Heart left ventricle (tissue), 16 donors: ENCODE measurements around the gene TAF1D. TPM values are rescaled to one million over a fixed set of nuclear protein-coding genes. Genes with fewer than 3 reads are reported as not detected.

Source experiments
- ATAC-seq, 4 donors: fragments of 200-7000 bp; cut with Tn5 transposase; one replicate each; pipeline ENCODE4 v1.9.1; 2020 to 2022; ENCODE audit warnings: moderate library complexity in 4 of 4, mild to moderate bottlenecking in 3 of 4, moderate number of reproducible peaks in 1 of 4
- DNase-seq, 5 donors: peaks; one replicate each; pipeline ENCODE4 v3.0.0-alpha.2; 2020
- H3K27ac ChIP-seq, 12 donors: fragments of 200-600 bp; sonication (generic) in 4 of 12; one replicate each; pipeline versions ENCODE4 v1.5.0 to v1.8.0; 2016 to 2022; ENCODE audit warnings: mild to moderate bottlenecking in 2 of 12
- H3K27me3 ChIP-seq, 9 donors: fragments of 200-600 bp; sonication (generic) in 2 of 9; one replicate each; pipeline versions ENCODE4 v1.5.1 to v1.8.0; 2016 to 2022; ENCODE audit warnings: mild to moderate bottlenecking in 3 of 9
- H3K36me3 ChIP-seq, 9 donors: fragments of 200-600 bp; sonication (generic) in 2 of 9; one replicate each; pipeline versions ENCODE4 v1.5.0 to v1.8.0; 2018 to 2022; ENCODE audit warnings: mild to moderate bottlenecking in 2 of 9
- H3K4me1 ChIP-seq, 12 donors: fragments of 200-600 bp; sonication (generic) in 4 of 12; one replicate each; pipeline versions ENCODE4 v1.5.0 to v1.8.0; 2016 to 2022; ENCODE audit warnings: mild to moderate bottlenecking in 3 of 12
- H3K4me3 ChIP-seq, 12 donors: fragments of 200-600 bp; sonication (generic) in 4 of 12; one replicate each; pipeline versions ENCODE4 v1.5.0 to v1.8.0; 2017 to 2022; ENCODE audit warnings: mild to moderate bottlenecking in 9 of 12, moderate library complexity in 4 of 12
- H3K9me3 ChIP-seq, 12 donors: fragments of 200-600 bp; sonication (generic) in 4 of 12; one replicate each; pipeline versions ENCODE4 v1.5.0 to v1.8.0; 2016 to 2022; ENCODE audit warnings: mild to moderate bottlenecking in 1 of 12
- POLR2A ChIP-seq, 2 donors: fragments of 450-650 bp; IDR thresholded peaks; one replicate each; pipeline ENCODE4 v1.6.1; 2017; ENCODE audit warnings: antibody characterized with exemption in 2 of 2, mild to moderate bottlenecking in 2 of 2, moderate library complexity in 2 of 2
- WGBS, 4 donors: extraction: QIAGEN DNeasy Blood & Tissue Kit in 2 of 4; methylation state at CpG; one replicate each; pipeline versions ENCODE4 v1.1.5 to v1.1.7; 2013 to 2018; 5-methylcytosine and 5-hydroxymethylcytosine counted together
- intact Hi-C, 10 donors: fragments of 100-400 bp; cut with DNase I; formaldehyde crosslinking; loops; one replicate each; pipeline versions ENCODE4 v1.11.1 to v1.14.2; 2022
- polyA plus RNA-seq, 2 donors: library from polyadenylated mRNA; stranded (reverse); fragments of 200-250 nt; gene quantifications; one replicate each; pipeline ENCODE4 v1.2.3, GENCODE V29; 2013
- total RNA-seq, 9 donors: library from RNA; depleted of rRNA in 2 of 9; stranded (reverse); fragments of >200 nt in 2 of 9; fragmentation: NEBNext Ultra II Directional in 3 of 9; extraction: Animal tissue kit (Norgen Biotek cat#: 25700) in 3 of 9; gene quantifications; one replicate each; pipeline versions ENCODE4 v1.1.0 to v1.2.4, GENCODE V29; 2016 to 2023
- TF ChIP-seq, protein P1 (sequence below), 12 donors: fragments of 200-600 bp; sonication (generic) in 4 of 12; IDR thresholded peaks; one replicate each; pipeline versions ENCODE4 v1.5.0 to v1.8.0; 2018 to 2022; ENCODE audit warnings: antibody characterized with exemption in 12 of 12, mild to moderate bottlenecking in 5 of 12
- donor health status: ischemic (EF 13 %, LVEDD 7.1; RV severe dilation, severe dysfunction).
- donor health status: healthy with polysubstance abuse.
- donor health status: DM: no; HTN: yes; CAD: no.
- donor health status: DM: no; HTN: no; CAD: no.
- donor health status: ischemic (EF 25% LVEDD 6.9; RV normal size, moderate dysfunction).
- donor health status: ischemic (EF 25% LVEDD 5.7; RV mildly dilated, moderate dysfunction).
- donor health status: healthy.
- donor health status: DM: yes; HTN: yes; CAD: no.
- donor health status: ischemic (EF 35%, LVEDD 5.7; RV mildly dilated, moderate dysfunction).
- donor health status: nonischemic (EF 11% LVEDD 7.7; RV severe dilation, severe dysfunction).
- donor health status: DM: yes; HTN: yes; CAD: no.
- donor health status: PGD.
- donor health status: ischemic (EF 29% LVEDD 5.4; RV normal size, mild dysfunction).
- donor health status: nonischemic (EF 23%, LVEDD 6.1; RV moderate dilation, normal function).

The TAF1D gene
- total and polyA plus RNA-seq, 11 donors = 17.0 to 57.6 (median 36.8) TPM

- H3K36me3 ChIP-seq = peaks cover 0 to 75% (median 44%) of the 10 kb centered on the region in 9 donors
Measured at GRCh38 chr11:93710239-93710638, 31.1 kb downstream of the TAF1D start.

DNA sequence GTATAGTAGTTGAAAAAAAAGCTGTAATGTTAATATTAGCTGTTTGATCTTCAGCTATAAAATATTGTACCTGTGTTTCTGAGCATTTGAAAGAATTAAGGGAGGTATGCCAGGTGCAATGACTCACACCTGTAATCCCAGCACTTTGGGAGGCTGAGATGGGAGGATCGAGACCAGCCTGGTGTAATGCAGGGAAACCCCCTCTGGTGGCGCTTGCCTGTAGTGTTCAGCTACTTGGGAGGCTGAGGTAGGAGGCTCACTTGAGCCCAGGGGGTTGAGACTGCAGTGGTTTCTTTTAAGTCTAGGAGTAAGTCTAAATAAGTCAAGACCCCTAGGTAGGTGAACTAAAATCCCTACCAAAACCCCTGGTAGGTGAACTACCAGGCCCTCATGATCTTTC lies 37.1 kb downstream of the TAF1D start:
- DNase-seq (no peak), ATAC-seq (no peak)
- peaks cover 0 to 12% (median 0%) of the 10 kb centered on the region in 12 donors for H3K4me1 ChIP-seq
- H3K27me3 ChIP-seq = no peaks in the 10 kb centered on the region
- 95 to 100% (median 99%) methylated on average over 2 of the region's 2 CpGs for WGBS, 4 donors
- no peak overlapping the region for H3K4me3 ChIP-seq
- peaks cover 0 to 95% (median 72%) of the 10 kb centered on the region in 9 donors for H3K36me3 ChIP-seq
- no peak overlapping the region for H3K27ac ChIP-seq
- intact Hi-C loops = no loop called here
- TF ChIP-seq, protein P1, sequence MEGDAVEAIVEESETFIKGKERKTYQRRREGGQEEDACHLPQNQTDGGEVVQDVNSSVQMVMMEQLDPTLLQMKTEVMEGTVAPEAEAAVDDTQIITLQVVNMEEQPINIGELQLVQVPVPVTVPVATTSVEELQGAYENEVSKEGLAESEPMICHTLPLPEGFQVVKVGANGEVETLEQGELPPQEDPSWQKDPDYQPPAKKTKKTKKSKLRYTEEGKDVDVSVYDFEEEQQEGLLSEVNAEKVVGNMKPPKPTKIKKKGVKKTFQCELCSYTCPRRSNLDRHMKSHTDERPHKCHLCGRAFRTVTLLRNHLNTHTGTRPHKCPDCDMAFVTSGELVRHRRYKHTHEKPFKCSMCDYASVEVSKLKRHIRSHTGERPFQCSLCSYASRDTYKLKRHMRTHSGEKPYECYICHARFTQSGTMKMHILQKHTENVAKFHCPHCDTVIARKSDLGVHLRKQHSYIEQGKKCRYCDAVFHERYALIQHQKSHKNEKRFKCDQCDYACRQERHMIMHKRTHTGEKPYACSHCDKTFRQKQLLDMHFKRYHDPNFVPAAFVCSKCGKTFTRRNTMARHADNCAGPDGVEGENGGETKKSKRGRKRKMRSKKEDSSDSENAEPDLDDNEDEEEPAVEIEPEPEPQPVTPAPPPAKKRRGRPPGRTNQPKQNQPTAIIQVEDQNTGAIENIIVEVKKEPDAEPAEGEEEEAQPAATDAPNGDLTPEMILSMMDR (IDR thresholded peaks at IDR 0.05) = no peak
- TF ChIP-seq POLR2A (IDR thresholded peaks at IDR 0.05) = no peak
- peaks cover 0 to 15% (median 3%) of the 10 kb centered on the region in 12 donors for H3K9me3 ChIP-seq

More at GRCh38 chr11:93710239-93710638, 31.1 kb downstream of the TAF1D start:
- 93 to 100% (median 97%) methylated on average over 1 of the region's 1 CpG for WGBS, 4 donors
- Histone ChIP-seq H3K27ac (no peak overlapping the region), H3K27me3 (no peaks in the 10 kb centered on the region), H3K4me1 (peaks cover 0 to under 1% (median 0%) of the 10 kb centered on the region in 12 donors), H3K9me3 (peaks cover 0 to 38% (median 19%) of the 10 kb centered on the region in 12 donors), H3K4me3 (no peak overlapping the region)
- ATAC-seq (no peak), DNase-seq (no peak)
- intact Hi-C loops = no loop called here
- TF ChIP-seq POLR2A (IDR thresholded peaks at IDR 0.05) = no peak
- TF ChIP-seq, protein P1 (IDR thresholded peaks at IDR 0.05) = no peak

GRCh38 chr11:93700830-93701229 lies 40.5 kb downstream of the TAF1D start:
- intact Hi-C loops = no loop called here
- Histone ChIP-seq H3K27me3 (no peaks in the 10 kb centered on the region), H3K27ac (peak overlapping the region in 9 of 12 donors; percentile 22 to 74 (median 55)), H3K4me3 (no peak overlapping the region), H3K36me3 (peaks cover 0 to 96% (median 75%) of the 10 kb centered on the region in 9 donors), H3K4me1 (peaks cover 0 to 12% (median 0%) of the 10 kb centered on the region in 12 donors), H3K9me3 (no peaks in the 10 kb centered on the region)
- 48 to 68% (median 58%) methylated on average over 3 of the region's 3 CpGs for WGBS, 4 donors
- no peak for TF ChIP-seq POLR2A (IDR thresholded peaks at IDR 0.05)
- TF ChIP-seq, protein P1 (IDR thresholded peaks at IDR 0.05) = no peak
- peak in 1 of 5 donors; percentile 10 for DNase-seq
- peak; percentile 82 to 90 (median 85) for ATAC-seq

- 97 to 98% (median 97%) methylated on average over 4 of the region's 4 CpGs for WGBS, 4 donors
- DNase-seq = no peak
- intact Hi-C loops = no loop called here
- Histone ChIP-seq H3K27ac (no peak overlapping the region), H3K4me1 (peaks cover 0 to 12% (median 0%) of the 10 kb centered on the region in 12 donors), H3K4me3 (no peak overlapping the region), H3K9me3 (no peaks in the 10 kb centered on the region), H3K27me3 (no peaks in the 10 kb centered on the region), H3K36me3 (peaks cover 0 to 95% (median 75%) of the 10 kb centered on the region in 9 donors)
- ATAC-seq = no peak
- TF ChIP-seq POLR2A (IDR thresholded peaks at IDR 0.05) = no peak
- TF ChIP-seq, protein P1 (IDR thresholded peaks at IDR 0.05) = no peak
Measured at GRCh38 chr11:93697611-93698010, 43.7 kb downstream of the TAF1D start.
